ENCODE data around the gene GUCY1A1.

GRCh38 chr4:155659176-155659575 lies 7.5 kb upstream of the GUCY1A1 start:
- TF ChIP-seq GATA2 (IDR thresholded peaks at IDR 0.05; ENCODE audit: low read depth, low read length) = no peak
- no peak for TF ChIP-seq GATA3 (IDR thresholded peaks at IDR 0.05; ENCODE audit: low read depth, low read length)
